Right lobe of liver (tissue), 4 donors: ENCODE measurements around the gene CIDEC.
"Not testable (repeated sequence)": the region's sequence is repeated elsewhere in the genome, so short reads cannot be mapped to it uniquely, and the experiment has no call there.

Source experiments
- CTCF ChIP-seq, 4 donors: fragments of 200-600 bp in 3 of 4; fragments of 450-650 bp in 1 of 4; IDR thresholded peaks; one replicate each; pipeline versions ENCODE4 v1.5.1 to v1.8.0; 2016 to 2022; ENCODE audit warnings: antibody characterized with exemption in 4 of 4, mild to moderate bottlenecking in 2 of 4
- POLR2A ChIP-seq: fragments of 450-650 bp; IDR thresholded peaks from one replicate; pipeline ENCODE4 v1.6.1; 2017; ENCODE audit warnings: antibody characterized with exemption, mild to moderate bottlenecking
- donor health status: DM: no; HTN: no; CAD: no.
- donor health status: DM: no; HTN: no; CAD: no.
- donor health status: DM: no; HTN: yes; CAD: no.

DNA sequence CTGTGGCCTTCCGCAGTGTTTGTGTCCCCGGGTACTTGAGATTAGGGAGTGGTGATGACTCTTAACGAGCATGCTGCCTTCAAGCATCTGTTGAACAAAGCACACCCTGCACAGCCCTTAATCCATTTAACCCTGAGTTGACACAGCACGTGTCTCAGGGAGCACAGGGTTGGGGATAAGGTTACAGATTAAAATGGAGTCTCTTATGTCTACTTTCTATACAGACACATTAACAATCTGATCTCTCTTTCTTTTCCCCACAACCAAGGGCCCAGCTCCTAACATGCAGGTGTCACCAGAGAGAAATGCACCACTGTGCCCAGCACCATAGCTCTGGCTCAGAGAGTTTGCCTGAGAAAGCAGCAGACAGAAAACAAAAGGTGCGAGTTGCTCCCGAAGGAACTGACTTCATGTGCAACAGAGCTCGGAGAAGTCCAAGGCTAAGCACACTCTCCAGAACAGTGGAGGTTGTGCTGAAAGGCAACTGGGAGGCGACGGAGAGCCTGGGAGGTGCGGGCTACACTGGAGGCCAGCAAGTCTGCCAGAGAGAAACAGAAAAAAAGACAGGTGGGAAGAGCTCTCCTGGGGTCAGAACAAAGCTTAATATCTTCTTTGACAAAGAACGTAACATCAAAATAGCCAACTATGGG is 25.6 kb downstream of the CIDEC start:
- not testable (repeated sequence) for TF ChIP-seq POLR2A; CTCF (IDR thresholded peaks at IDR 0.05)
